ENCODE data around the gene CTDSP2. TPM values are rescaled to one million over a fixed set of nuclear protein-coding genes. Genes with fewer than 3 reads are reported as not detected.

Gene CTDSP2
- total and polyA plus RNA-seq, 2 of the 8 experiments (the other 6 are each of a cell fraction or from before 2014, with no cell fraction given), result 71.3 to 91.7 TPM

DNA sequence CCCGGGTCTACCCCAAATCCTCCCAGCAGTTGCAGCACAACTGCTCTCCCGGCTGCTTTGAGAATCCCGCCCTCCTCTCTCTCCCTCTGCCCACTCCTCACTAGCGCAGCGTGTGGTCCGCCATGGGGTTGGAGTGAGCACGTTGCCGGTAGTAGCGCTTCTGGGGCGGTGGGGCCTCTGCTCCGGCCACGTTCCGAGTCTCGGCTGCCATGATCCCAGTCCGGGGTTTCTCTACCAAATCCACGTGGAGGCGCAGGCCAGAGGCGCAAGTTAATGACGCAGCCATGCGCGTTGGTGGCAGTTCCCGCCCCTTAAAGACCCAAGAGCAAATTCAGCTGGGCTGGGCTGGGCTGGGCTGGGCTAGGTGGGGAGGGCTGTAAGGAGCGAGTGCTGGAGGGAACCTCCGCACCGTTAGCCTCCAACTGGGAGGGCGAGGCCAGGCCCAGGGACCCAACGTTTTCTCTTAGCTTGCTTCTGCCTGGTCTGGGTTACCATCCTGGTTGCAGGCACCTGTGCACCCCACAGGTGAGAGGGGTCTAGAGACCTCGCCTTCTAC, 74.6 kb downstream of the CTDSP2 start, which contains the start of gene METTL1 (continued):
- no peak for TF ChIP-seq FOSL1 (IDR thresholded peaks at IDR 0.05; ENCODE audit: insufficient read depth, low read depth, low read length)
- peak; percentile 93 to 98; a peak in 3 of 4 replicates for TF ChIP-seq SIN3A (conservative IDR thresholded peaks at IDR 0.05 in 1 of 2, IDR thresholded peaks at IDR 0.05 in 1 of 2; ENCODE audit: low read depth in 1 of 2, low read length in 2 of 2)
- TF ChIP-seq TBP (IDR thresholded peaks at IDR 0.05; ENCODE audit: low read depth, low read length), result peak; percentile 93
- TF ChIP-seq CEBPB (IDR thresholded peaks at IDR 0.05; ENCODE audit: low read depth, low read length), result no peak
- peak; percentile 93 for TF ChIP-seq SAP30 (IDR thresholded peaks at IDR 0.05; ENCODE audit: insufficient read depth, insufficient replicate concordance, low read length)
- peak; percentile 65 for TF ChIP-seq SRF (IDR thresholded peaks at IDR 0.05; ENCODE audit: low read depth, low read length)
- TF ChIP-seq RNF2 (IDR thresholded peaks at IDR 0.05; ENCODE audit: borderline replicate concordance, low read depth, low read length, missing control alignments, poor library complexity, severe bottlenecking), result no peak
- peak; percentile 18 for TF ChIP-seq KDM4A (IDR thresholded peaks at IDR 0.05; ENCODE audit: low read depth, low read length, severe bottlenecking)
- TF ChIP-seq JUND (IDR thresholded peaks at IDR 0.05; ENCODE audit: low read length), result 0 out of 2 replicates have a peak, but pooled peaks have one; percentile 72
- peak; percentile 94 for TF ChIP-seq SP1 (IDR thresholded peaks at IDR 0.05; ENCODE audit: low read depth, low read length)
- peak; percentile 13 to 98; a peak in 2 of 4 replicates for TF ChIP-seq HDAC2 (IDR thresholded peaks at IDR 0.05; ENCODE audit: borderline replicate concordance in 1 of 2, low read depth in 2 of 2, low read length in 2 of 2)
- TF ChIP-seq E2F6 (IDR thresholded peaks at IDR 0.05), result peak; percentile 81
- TF ChIP-seq MAX (IDR thresholded peaks at IDR 0.05), result peak; percentile 100
- TF ChIP-seq ATF3 (IDR thresholded peaks at IDR 0.05; ENCODE audit: insufficient read depth, low read depth, low read length), result 0 out of 2 replicates have a peak, but pooled peaks have one; percentile 68
- TF ChIP-seq RXRA (IDR thresholded peaks at IDR 0.05; ENCODE audit: insufficient read depth, low read depth, low read length), result no peak
- TF ChIP-seq NANOG (IDR thresholded peaks at IDR 0.05; ENCODE audit: insufficient read depth, low read depth, low read length, poor library complexity, severe bottlenecking), result peak; percentile 28
- no peak; the same call in 1 of the 2 replicates for TF ChIP-seq GTF2F1 (IDR thresholded peaks at IDR 0.05; ENCODE audit: borderline replicate concordance, low read depth, low read length)
- peak; percentile 98 for TF ChIP-seq CREB1 (IDR thresholded peaks at IDR 0.05)
- TF ChIP-seq SP4 (IDR thresholded peaks at IDR 0.05; ENCODE audit: low read length), result peak; percentile 85
- TF ChIP-seq SIRT6 (IDR thresholded peaks at IDR 0.05; ENCODE audit: low read length), result no peak
- TF ChIP-seq ASH2L (IDR thresholded peaks at IDR 0.05; ENCODE audit: low read length), result peak; percentile 76
- peak; percentile 45; the same call in 1 of the 2 replicates for TF ChIP-seq TCF12 (IDR thresholded peaks at IDR 0.05; ENCODE audit: low read depth, low read length)
- no peak for TF ChIP-seq POU5F1 (IDR thresholded peaks at IDR 0.05; ENCODE audit: low read depth, low read length)

Data from H1 (cell line).